ENCODE measurements around the gene GABRA5.

DNA sequence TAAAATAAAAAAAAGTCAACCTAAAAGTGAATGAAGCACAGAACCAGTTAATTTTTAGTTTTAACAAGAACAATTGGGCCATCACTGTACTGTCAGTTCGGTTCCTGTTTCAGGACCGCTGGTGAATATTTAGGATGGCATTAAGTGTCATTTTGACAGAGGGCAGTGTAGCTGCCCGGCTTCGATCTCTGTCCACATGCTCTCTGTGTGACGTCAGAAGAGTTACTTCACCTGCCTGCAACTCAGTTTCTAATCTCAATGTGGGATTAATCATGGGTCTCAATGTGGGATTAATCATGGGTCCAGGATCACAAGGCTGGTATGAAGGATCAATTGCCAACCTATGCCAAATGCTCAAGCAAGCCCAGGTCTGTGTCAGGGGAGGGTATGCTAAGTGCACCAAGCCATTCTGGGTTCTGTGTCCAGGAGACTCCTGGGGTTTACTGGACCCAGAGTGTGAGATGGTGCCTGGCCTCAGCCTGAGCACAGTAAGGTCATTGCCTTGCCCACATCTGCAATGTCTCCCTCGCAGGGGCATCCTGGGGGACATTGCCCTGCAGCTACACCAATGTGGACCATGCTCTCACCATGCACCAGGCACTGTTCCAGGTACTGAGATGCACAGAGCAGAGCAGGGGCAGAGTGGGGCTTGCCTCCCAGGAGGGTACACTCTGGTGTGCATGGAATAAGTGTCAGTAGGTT, 8.1 kb downstream of the GABRA5 start:
- TF ChIP-seq CTCF (IDR thresholded peaks at IDR 0.05; ENCODE audit: low read depth, low read length) = no peak
- TF ChIP-seq EZH2phosphoT487 (IDR thresholded peaks at IDR 0.05; ENCODE audit: low read depth) = no peak

Data from OCI-LY3 (cell line).